Ascending aorta (tissue), 2 donors: ENCODE measurements around the gene SLC44A1. TPM values are rescaled to one million over a fixed set of nuclear protein-coding genes. Genes with fewer than 3 reads are reported as not detected.

Experiments used
- DNase-seq, 2 donors: peaks; one replicate each; pipeline ENCODE4 v3.0.0-alpha.2; 2019; ENCODE audit warnings: low spot score in 2 of 2
- H3K27ac ChIP-seq, 2 donors: fragments of 200-600 bp; sonication (generic); one replicate each; pipeline ENCODE4 v1.5.1; 2016 to 2017; ENCODE audit warnings: mild to moderate bottlenecking in 1 of 2
- H3K27me3 ChIP-seq: fragments of 200-600 bp; sonication (generic); one replicate; pipeline ENCODE4 v1.5.1; 2017
- H3K36me3 ChIP-seq, 2 donors: fragments of 200-600 bp; sonication (generic); one replicate each; pipeline ENCODE4 v1.5.1; 2016
- H3K4me1 ChIP-seq, 2 donors: fragments of 200-600 bp; sonication (generic); one replicate each; pipeline ENCODE4 v1.5.1; 2016 to 2017; ENCODE audit warnings: mild to moderate bottlenecking in 1 of 2
- H3K4me3 ChIP-seq, 2 donors: fragments of 200-600 bp; sonication (generic); one replicate each; pipeline ENCODE4 v1.5.1; 2016 to 2017; ENCODE audit warnings: mild to moderate bottlenecking in 1 of 2
- H3K9me3 ChIP-seq, 2 donors: fragments of 200-600 bp; sonication (generic); one replicate each; pipeline ENCODE4 v1.5.1; 2016
- CTCF ChIP-seq, 3 experiments: fragments of 200-600 bp in 2 of 3; fragments of 450-650 bp in 1 of 3; sonication (generic) in 2 of 3; IDR thresholded peaks; one replicate each; pipeline ENCODE4 v1.5.1; 2016 to 2019; ENCODE audit warnings: antibody characterized with exemption in 3 of 3, mild to moderate bottlenecking in 1 of 3, moderate library complexity in 1 of 3
- intact Hi-C: fragments of 100-400 bp; cut with DNase I; formaldehyde crosslinking; loops from one replicate; pipeline ENCODE4 v1.15.1; 2023
- total RNA-seq: library from RNA; depleted of rRNA; stranded (reverse); fragments of >200 nt; gene quantifications from one replicate; pipeline ENCODE4 v1.1.0, GENCODE V29; 2016

SLC44A1 gene
- total RNA-seq, 1 donor from 2014 or later, result 26.5 TPM

- no peak overlapping the region for H3K27ac ChIP-seq
- DNase-seq, result no peak
- H3K4me1 ChIP-seq, result no peaks in the 10 kb centered on the region
- H3K27me3 ChIP-seq, result no peaks in the 10 kb centered on the region
- no peaks in the 10 kb centered on the region for H3K9me3 ChIP-seq
- no peak overlapping the region for H3K4me3 ChIP-seq
- TF ChIP-seq CTCF (IDR thresholded peaks at IDR 0.05), result no peak
- no peaks in the 10 kb centered on the region for H3K36me3 ChIP-seq
- intact Hi-C loops, result no loop called here
These were observed 84.6 kb downstream of the SLC44A1 start for GRCh38 chr9:105328872-105329718.

DNA sequence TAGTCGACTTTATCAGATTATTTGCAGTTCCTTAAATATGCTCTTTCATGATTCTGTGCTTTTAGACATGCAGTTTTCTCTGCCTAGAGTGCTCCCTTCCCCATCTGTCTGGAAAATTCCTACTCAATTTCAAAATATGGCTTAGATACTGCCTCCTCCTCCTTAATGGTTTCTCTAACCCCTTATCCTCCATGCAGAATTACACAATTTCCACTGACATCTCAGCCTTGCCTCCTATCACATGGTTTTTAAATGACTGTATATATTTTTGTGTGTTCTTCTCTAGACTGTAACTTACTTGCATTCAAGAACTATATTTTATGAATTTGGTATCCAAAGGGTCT, 85.2 kb downstream of the SLC44A1 start:
- Histone ChIP-seq H3K4me1 (no peaks in the 10 kb centered on the region), H3K4me3 (no peak overlapping the region), H3K27me3 (no peaks in the 10 kb centered on the region), H3K27ac (no peak overlapping the region), H3K36me3 (no peaks in the 10 kb centered on the region), H3K9me3 (no peaks in the 10 kb centered on the region)
- intact Hi-C loops, result no loop called here
- no peak for DNase-seq
- no peak for TF ChIP-seq CTCF (IDR thresholded peaks at IDR 0.05)

- Histone ChIP-seq H3K36me3 (no peaks in the 10 kb centered on the region), H3K9me3 (no peaks in the 10 kb centered on the region), H3K27me3 (no peaks in the 10 kb centered on the region), H3K4me1 (no peaks in the 10 kb centered on the region), H3K27ac (no peak overlapping the region), H3K4me3 (no peak overlapping the region)
- no peak for DNase-seq
- no peak for TF ChIP-seq CTCF (IDR thresholded peaks at IDR 0.05)
- intact Hi-C loops, result no loop called here
These were observed 85.8 kb downstream of the SLC44A1 start for GRCh38 chr9:105330201-105330600.

DNA sequence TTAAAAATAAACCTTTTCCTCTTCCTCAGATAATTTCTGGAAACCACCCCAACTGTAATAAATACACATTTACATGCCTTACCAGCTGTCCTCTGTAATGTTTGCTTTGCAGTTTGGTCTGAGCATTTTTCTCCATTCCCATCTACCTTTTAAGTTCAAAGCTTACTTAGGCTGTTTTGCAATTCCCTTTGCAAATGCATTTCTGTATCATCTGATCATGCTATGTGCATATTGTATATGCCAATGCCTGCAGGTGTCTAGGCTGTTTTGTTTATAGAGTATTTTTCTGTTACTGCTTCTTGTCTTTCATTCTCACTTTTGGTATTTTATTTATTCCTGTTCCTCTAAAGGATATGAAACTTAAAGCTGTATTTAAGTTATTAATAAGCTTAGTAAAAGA, 86.3 kb downstream of the SLC44A1 start:
- Histone ChIP-seq H3K27me3 (no peaks in the 10 kb centered on the region), H3K27ac (no peak overlapping the region), H3K4me3 (no peak overlapping the region), H3K36me3 (no peaks in the 10 kb centered on the region), H3K4me1 (no peaks in the 10 kb centered on the region), H3K9me3 (no peaks in the 10 kb centered on the region)
- intact Hi-C loops, result no loop called here
- no peak for DNase-seq
- TF ChIP-seq CTCF (IDR thresholded peaks at IDR 0.05), result no peak

GRCh38 chr9:105331160-105331559, 86.7 kb downstream of the SLC44A1 start:
- Histone ChIP-seq H3K27ac (no peak overlapping the region), H3K4me1 (no peaks in the 10 kb centered on the region), H3K27me3 (no peaks in the 10 kb centered on the region), H3K36me3 (no peaks in the 10 kb centered on the region), H3K4me3 (no peak overlapping the region), H3K9me3 (no peaks in the 10 kb centered on the region)
- intact Hi-C loops, result no loop called here
- no peak for TF ChIP-seq CTCF (IDR thresholded peaks at IDR 0.05)
- DNase-seq, result no peak
